Coronary artery (tissue), 2 donors: ENCODE results near the gene CEP19.
"Not testable (repeated sequence)": the region's sequence is repeated elsewhere in the genome, so short reads cannot be mapped to it uniquely, and the experiment has no call there.

Experiments
- DNase-seq: peaks from one replicate; pipeline ENCODE4 v3.0.0-alpha.2; 2017; ENCODE audit warnings: low spot score
- H3K27ac ChIP-seq, 2 donors: fragments of 200-600 bp; sonication (generic); one replicate each; pipeline ENCODE4 v1.5.1; 2016 to 2019
- H3K4me3 ChIP-seq: fragments of 200-600 bp; sonication (generic); 2 replicates; pipeline ENCODE4 v1.5.1; 2016; ENCODE audit warnings: mild to moderate bottlenecking, moderate library complexity
- TF ChIP-seq, protein P1 (sequence below): fragments of 200-600 bp; sonication (generic); IDR thresholded peaks from one replicate; pipeline ENCODE4 v1.5.1; 2019; ENCODE audit warnings: antibody characterized with exemption

CEP19 gene

DNA sequence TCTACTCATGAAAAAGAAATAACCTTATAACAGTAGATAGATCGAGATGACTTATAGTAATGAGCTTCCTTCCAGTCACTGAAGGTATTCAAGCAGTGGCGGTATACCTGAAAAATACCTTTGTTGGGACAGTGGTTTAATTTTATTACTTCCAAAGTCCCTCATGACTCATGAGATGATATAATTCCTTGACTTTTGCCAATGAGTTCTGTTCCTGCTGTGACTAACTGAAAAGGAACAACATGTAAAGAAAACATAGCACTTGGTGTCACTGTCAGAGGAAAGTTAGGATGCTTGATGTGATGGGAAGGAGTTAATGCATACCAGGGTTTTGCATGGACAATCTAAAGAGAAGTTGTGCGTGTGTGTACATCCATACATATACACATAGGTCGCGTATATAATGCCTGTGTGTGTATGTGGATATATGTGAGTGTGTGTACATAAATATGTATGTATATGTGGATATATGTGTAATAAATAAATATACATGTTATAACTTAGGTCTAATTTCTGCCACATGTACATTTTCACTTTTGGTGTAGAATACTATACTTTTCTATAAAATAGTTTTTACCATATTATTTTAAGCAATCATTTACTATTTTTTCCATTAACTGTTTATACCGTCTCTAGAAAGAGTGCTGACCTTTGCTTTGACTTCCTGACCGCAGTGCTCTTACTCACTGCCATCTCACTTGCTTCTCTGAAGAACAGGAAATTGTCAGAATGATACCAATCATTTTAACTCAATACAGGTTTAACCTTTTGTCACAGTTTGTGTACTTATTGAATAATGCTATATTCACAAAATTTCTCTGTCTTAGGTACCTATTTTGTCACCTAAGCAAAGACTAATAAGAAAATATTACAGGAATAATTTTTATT is 15.0 kb upstream of the CEP19 start:
- no peak for DNase-seq
- no peak overlapping the region for H3K27ac ChIP-seq
- H3K4me3 ChIP-seq, result no peak overlapping the region
- TF ChIP-seq, protein P1, sequence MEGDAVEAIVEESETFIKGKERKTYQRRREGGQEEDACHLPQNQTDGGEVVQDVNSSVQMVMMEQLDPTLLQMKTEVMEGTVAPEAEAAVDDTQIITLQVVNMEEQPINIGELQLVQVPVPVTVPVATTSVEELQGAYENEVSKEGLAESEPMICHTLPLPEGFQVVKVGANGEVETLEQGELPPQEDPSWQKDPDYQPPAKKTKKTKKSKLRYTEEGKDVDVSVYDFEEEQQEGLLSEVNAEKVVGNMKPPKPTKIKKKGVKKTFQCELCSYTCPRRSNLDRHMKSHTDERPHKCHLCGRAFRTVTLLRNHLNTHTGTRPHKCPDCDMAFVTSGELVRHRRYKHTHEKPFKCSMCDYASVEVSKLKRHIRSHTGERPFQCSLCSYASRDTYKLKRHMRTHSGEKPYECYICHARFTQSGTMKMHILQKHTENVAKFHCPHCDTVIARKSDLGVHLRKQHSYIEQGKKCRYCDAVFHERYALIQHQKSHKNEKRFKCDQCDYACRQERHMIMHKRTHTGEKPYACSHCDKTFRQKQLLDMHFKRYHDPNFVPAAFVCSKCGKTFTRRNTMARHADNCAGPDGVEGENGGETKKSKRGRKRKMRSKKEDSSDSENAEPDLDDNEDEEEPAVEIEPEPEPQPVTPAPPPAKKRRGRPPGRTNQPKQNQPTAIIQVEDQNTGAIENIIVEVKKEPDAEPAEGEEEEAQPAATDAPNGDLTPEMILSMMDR, result no peak

DNA sequence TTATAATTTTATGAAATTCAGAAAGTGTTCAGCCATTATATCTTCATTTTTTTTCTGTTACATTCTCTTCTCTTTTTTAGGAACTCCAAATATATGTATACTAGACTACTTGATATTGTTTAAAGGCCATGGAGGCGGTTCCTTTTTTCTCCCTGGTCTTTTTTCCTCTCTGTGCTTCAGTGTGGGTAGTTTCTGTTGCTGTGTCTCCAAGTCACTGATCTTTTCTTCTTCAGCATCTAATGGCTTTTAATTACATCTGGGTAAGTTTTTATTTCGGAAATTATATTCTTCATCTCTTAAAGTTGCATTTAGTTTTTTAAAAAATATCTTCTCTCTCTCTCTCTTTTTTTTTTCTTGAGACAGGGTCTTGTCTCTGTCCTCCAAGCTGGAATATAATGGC is 9.0 kb upstream of the CEP19 start:
- no peak overlapping the region for H3K4me3 ChIP-seq
- H3K27ac ChIP-seq, result no peak overlapping the region
- no peak for DNase-seq
- TF ChIP-seq, protein P1, result no peak

DNA sequence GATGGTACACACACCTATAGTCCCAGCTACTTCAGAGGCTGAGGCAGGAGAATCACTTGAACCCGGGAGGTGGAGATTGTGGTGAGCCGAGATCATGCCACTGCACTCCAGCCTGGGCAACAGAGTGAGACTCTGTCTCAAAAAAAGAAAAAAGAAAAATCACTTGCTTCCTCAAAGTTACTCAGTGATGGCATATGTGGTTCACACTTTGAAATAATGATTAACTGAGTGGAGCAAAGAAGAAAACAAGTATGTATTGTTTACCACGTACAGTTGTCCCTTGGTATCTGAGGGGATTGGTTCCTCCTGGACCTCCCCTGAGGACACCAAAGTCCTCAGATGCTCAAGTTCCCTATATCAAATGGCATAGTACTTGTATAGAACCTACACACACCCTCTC is 5.1 kb upstream of the CEP19 start:
- not testable (repeated sequence) for H3K27ac ChIP-seq, DNase-seq, H3K4me3 ChIP-seq

DNA sequence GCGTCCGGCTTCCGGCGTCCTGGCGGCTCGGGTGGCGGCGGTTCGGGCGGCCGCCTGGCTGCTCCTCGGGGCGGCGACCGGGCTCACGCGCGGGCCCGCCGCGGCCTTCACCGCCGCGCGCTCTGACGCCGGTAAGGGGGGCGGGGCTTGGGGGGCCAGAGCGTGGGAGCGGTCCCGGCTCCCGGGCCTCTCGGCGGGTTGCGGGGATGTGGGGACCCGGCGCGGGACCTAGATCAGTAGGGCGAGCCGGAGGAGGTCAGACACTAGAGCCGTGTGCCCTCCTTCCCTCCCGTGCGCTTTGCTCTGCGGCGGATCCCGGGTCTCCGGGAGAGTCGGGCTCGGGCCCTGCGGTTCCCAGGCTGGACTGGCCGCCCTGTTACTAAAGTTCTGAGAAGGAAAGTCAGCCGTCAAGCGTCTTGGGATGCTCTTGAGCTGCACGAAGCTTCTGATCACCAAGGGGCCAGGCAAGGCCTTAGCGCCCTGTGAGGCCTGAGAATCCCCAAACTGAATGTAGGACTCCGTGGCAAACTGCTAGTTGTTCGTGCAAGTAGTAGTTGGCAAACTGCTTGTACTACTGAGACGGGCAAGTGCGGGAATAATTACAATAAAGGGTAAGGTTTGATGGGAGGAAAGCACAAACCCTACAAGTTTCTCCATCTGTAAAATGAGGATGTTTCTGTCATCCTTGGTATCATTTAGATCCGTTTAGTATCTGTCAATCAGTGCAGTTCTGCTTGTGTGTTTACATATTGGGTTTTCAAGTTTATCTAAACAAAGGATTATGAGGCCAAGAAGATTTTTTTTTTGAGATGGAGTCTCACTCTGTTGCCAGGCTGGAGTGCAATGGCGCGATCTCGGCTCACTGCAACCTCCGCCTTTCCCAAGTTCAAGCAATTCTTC is 714 bp upstream of the CEP19 start:
- H3K27ac ChIP-seq, result peak overlapping the region; percentile 94 to 96

DNA sequence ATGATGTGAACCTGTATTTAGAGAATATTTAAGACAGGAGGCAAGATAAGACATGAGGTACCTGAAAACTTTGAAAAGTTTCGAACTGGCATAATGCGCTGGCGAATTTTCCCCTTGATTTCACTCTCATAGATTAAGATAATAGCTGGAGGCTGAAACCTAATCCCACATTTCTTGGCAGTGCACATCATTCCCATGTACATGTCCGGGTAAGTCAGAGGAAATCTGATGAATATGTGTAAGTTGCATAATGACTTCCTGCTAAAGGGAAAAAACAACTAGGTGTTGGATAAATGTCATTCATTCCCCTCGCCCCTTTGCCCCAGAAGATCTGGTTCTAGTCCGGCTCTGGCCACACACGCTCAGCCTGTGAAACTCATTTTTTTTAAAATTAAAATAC is 3.6 kb downstream of the CEP19 start:
- H3K4me3 ChIP-seq, result no peak overlapping the region
- no peak for DNase-seq
- H3K27ac ChIP-seq, result no peak overlapping the region
- TF ChIP-seq, protein P1, result no peak

More for the DNA sequence above, 714 bp upstream of the CEP19 start:
- DNase-seq, result peak; percentile 80
- TF ChIP-seq, protein P1, result no peak
- peak overlapping the region; percentile 82 for H3K4me3 ChIP-seq

DNA sequence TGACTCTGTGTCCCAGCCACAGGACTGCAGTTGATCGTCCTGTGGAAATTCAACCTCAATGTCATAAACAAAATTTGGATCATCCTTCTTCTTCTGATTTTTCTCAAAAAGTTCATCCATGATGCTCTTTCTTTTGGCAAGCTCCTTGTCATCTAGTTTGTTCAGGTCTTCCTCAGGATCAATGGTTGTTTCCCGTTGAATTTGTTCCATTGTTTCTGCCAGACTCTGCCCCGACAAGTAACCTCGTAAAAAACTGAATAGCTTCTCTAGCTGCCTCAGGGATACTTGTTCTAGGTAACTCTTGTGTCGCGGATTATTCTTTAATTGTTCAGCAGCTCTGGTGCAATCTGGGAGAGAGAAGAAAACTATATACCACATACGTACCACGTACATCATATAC is 4.5 kb downstream of the CEP19 start:
- TF ChIP-seq, protein P1, result no peak
- DNase-seq, result no peak
- H3K27ac ChIP-seq, result no peak overlapping the region
- H3K4me3 ChIP-seq, result no peak overlapping the region

DNA sequence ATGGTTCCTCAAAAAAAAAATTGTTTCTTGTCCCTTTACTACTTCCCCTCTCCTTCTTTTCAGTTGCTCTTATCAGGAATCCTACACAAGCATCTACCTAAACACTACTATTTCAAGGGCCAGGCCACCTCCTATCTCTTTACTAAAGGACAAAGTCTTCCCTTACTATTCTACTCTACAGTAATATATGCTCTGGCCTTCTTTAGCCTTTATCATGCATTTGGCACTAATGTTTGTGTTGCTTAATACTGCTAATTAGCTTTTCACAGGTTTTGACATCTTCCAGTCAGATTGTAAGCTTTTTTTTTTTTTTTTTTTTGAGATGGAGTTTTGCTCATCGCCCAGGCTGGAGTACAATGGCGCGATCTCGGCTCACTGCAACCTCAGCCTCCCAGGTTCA is 5.3 kb downstream of the CEP19 start:
- DNase-seq, result no peak
- TF ChIP-seq, protein P1, result no peak
- Histone ChIP-seq H3K4me3 (no peak overlapping the region), H3K27ac (no peak overlapping the region)
